DMS 273 (cell line): ENCODE results near the gene PCDH20.
"Not testable (repeated sequence)": the region's sequence is repeated elsewhere in the genome, so short reads cannot be mapped to it uniquely, and the experiment has no call there.

Experiments
- DNase-seq: peaks from one replicate; lab custom pipeline; 2025; ENCODE audit not compliant: unreplicated experiment; lab: John Stamatoyannopoulos, UW

The PCDH20 gene

GRCh38 chr13:61415749-61416148 lies at the start of gene PCDH20:
TSS of gene PCDH20 (minus strand) at chr13:61415849. CDS start at chr13:61415158, 691 bp downstream.
- DNase-seq, result no peak

- no peak for DNase-seq
Measured at GRCh38 chr13:61463024-61463423, 47.4 kb upstream of the PCDH20 start.

- DNase-seq, result no peak
Measured at GRCh38 chr13:61453121-61453520, 37.5 kb upstream of the PCDH20 start.

- no peak for DNase-seq
Measured at GRCh38 chr13:61432029-61432428, 16.4 kb upstream of the PCDH20 start.

GRCh38 chr13:61423915-61424314 lies 8.3 kb upstream of the PCDH20 start:
- no peak for DNase-seq

GRCh38 chr13:61417086-61417570 lies 1.5 kb upstream of the PCDH20 start:
- no peak for DNase-seq

GRCh38 chr13:61415058-61415721 lies 459 bp downstream of the PCDH20 start:
- peak; percentile 74 for DNase-seq

GRCh38 chr13:61414686-61415057 lies 977 bp downstream of the PCDH20 start:
- peak; percentile 26 for DNase-seq

GRCh38 chr13:61413572-61414535 lies 1.8 kb downstream of the PCDH20 start:
- DNase-seq, result peak; percentile 4

- DNase-seq, result peak; percentile 27
Measured at GRCh38 chr13:61410669-61411297, 4.9 kb downstream of the PCDH20 start.

GRCh38 chr13:61410266-61410665 lies 5.4 kb downstream of the PCDH20 start:
- DNase-seq, result no peak

GRCh38 chr13:61408571-61408970 lies 7.1 kb downstream of the PCDH20 start:
- DNase-seq, result no peak

GRCh38 chr13:61406275-61406674 lies 9.4 kb downstream of the PCDH20 start:
- DNase-seq, result no peak

GRCh38 chr13:61396121-61396520 lies 19.5 kb downstream of the PCDH20 start:
- no peak for DNase-seq

GRCh38 chr13:61391426-61391825 lies 24.2 kb downstream of the PCDH20 start:
- no peak for DNase-seq

GRCh38 chr13:61387694-61388093 lies 28.0 kb downstream of the PCDH20 start:
- no peak for DNase-seq

GRCh38 chr13:61383111-61383510 lies 32.5 kb downstream of the PCDH20 start:
- DNase-seq, result no peak

- no peak for DNase-seq
Measured at GRCh38 chr13:61370520-61370919, 45.1 kb downstream of the PCDH20 start.

GRCh38 chr13:61364690-61365089 lies 51.0 kb downstream of the PCDH20 start:
- DNase-seq, result not testable (repeated sequence)

GRCh38 chr13:61362522-61362921 lies 53.1 kb downstream of the PCDH20 start:
- DNase-seq, result no peak
